Measurements from ENCODE around the gene CREBRF. TPM values are rescaled to one million over a fixed set of nuclear protein-coding genes. Genes with fewer than 3 reads are reported as not detected.
"Not testable (repeated sequence)": the region's sequence is repeated elsewhere in the genome, so short reads cannot be mapped to it uniquely, and the experiment has no call there.

CREBRF gene
- total RNA-seq, 2 experiments from 2014 or later: 12.1 to 12.5 TPM

- Histone ChIP-seq H3K9me2 (ENCODE audit: insufficient read depth, low read length) (no peaks in the 10 kb centered on the region), H3K4me3 (ENCODE audit: low read depth, low read length, poor library complexity, severe bottlenecking) (no peak overlapping the region), H3K9me3 (ENCODE audit: low read length) (peaks cover 4% of the 10 kb centered on the region; the same call in 1 of the 2 replicates), H3K4me2 (ENCODE audit: low read length) (no peak overlapping the region), H3K79me2 (ENCODE audit: insufficient read depth, low read depth, low read length) (no peaks in the 10 kb centered on the region), H2AFZ (ENCODE audit: low read length) (no peak overlapping the region), H4K20me1 (ENCODE audit: insufficient read depth, low read length) (no peaks in the 10 kb centered on the region), H3K27ac (ENCODE audit: low read depth, low read length, poor library complexity, severe bottlenecking) (no peak overlapping the region), H3K36me3 (ENCODE audit: insufficient read depth, low read length) (no peaks in the 10 kb centered on the region; the same call in 1 of the 2 replicates), H3K4me1 (ENCODE audit: insufficient read depth, low read length, poor library complexity, severe bottlenecking) (no peaks in the 10 kb centered on the region)
- POLR2A ChIA-PET: interaction anchor here (0.7 to 2.6 kb wide), 3 partner anchors 9 to 868 kb away, joined by 3 to 9 read pairs (median 3); no protein-coding TSS in a partner anchor
- intact Hi-C loops (cut with micrococcal nuclease; ENCODE audit: unreplicated experiment): no loop called here
- no TSS peak for BruUV-seq (replicated peaks)
- TF ChIP-seq EZH2phosphoT487 (IDR thresholded peaks at IDR 0.05; ENCODE audit: borderline replicate concordance, low read depth, low read length) (no peak), CTCF (conservative IDR thresholded peaks at IDR 0.05; ENCODE audit: low read length) (no peak)
- DNase-seq (ENCODE audit: low spot score): no peak
- CTCF ChIA-PET (ENCODE audit: unreplicated experiment): no interaction called here
These were observed 10.7 kb upstream of the CREBRF start for GRCh38 chr5:173045474-173045873.

GRCh38 chr5:173047096-173047837 lies 8.9 kb upstream of the CREBRF start:
- H3K4me2 ChIP-seq (ENCODE audit: low read length); H3K36me3 ChIP-seq (ENCODE audit: insufficient read depth, low read length); H4K20me1 ChIP-seq (ENCODE audit: insufficient read depth, low read length); H2AFZ ChIP-seq (ENCODE audit: low read length); BruUV-seq (replicated peaks); intact Hi-C loops (cut with micrococcal nuclease; ENCODE audit: unreplicated experiment); CTCF ChIA-PET (ENCODE audit: unreplicated experiment); H3K4me3 ChIP-seq (ENCODE audit: low read depth, low read length, poor library complexity, severe bottlenecking); DNase-seq (ENCODE audit: low spot score); H3K79me2 ChIP-seq (ENCODE audit: insufficient read depth, low read depth, low read length); H3K27ac ChIP-seq (ENCODE audit: low read depth, low read length, poor library complexity, severe bottlenecking); H3K9me3 ChIP-seq (ENCODE audit: low read length); H3K4me1 ChIP-seq (ENCODE audit: insufficient read depth, low read length, poor library complexity, severe bottlenecking); H3K9me2 ChIP-seq (ENCODE audit: insufficient read depth, low read length): not testable (repeated sequence)
- POLR2A ChIA-PET: interaction anchor here (1.4 kb wide), 1 partner anchor 14 kb away, joined by 4 read pairs; no protein-coding TSS in a partner anchor

- Histone ChIP-seq H3K4me1 (ENCODE audit: insufficient read depth, low read length, poor library complexity, severe bottlenecking) (peaks cover 13% of the 10 kb centered on the region), H4K20me1 (ENCODE audit: insufficient read depth, low read length) (no peaks in the 10 kb centered on the region), H2AFZ (ENCODE audit: low read length) (no peak overlapping the region), H3K27ac (ENCODE audit: low read depth, low read length, poor library complexity, severe bottlenecking) (no peak overlapping the region), H3K79me2 (ENCODE audit: insufficient read depth, low read depth, low read length) (no peaks in the 10 kb centered on the region), H3K4me2 (ENCODE audit: low read length) (no peak overlapping the region), H3K36me3 (ENCODE audit: insufficient read depth, low read length) (no peaks in the 10 kb centered on the region), H3K9me2 (ENCODE audit: insufficient read depth, low read length) (no peaks in the 10 kb centered on the region), H3K9me3 (ENCODE audit: low read length) (no peaks in the 10 kb centered on the region), H3K4me3 (ENCODE audit: low read depth, low read length, poor library complexity, severe bottlenecking) (no peak overlapping the region)
- POLR2A ChIA-PET: no interaction called here
- TF ChIP-seq CTCF (conservative IDR thresholded peaks at IDR 0.05; ENCODE audit: low read length) (no peak), EZH2phosphoT487 (IDR thresholded peaks at IDR 0.05; ENCODE audit: borderline replicate concordance, low read depth, low read length) (no peak)
- intact Hi-C loops (cut with micrococcal nuclease; ENCODE audit: unreplicated experiment): no loop called here
- no TSS peak for BruUV-seq (replicated peaks)
- no peak for DNase-seq (ENCODE audit: low spot score)
- CTCF ChIA-PET (ENCODE audit: unreplicated experiment): no interaction called here
These were observed 8.4 kb upstream of the CREBRF start for GRCh38 chr5:173047838-173048105.
